H1 (cell line): ENCODE measurements around the gene GALNT17. TPM values are rescaled to one million over a fixed set of nuclear protein-coding genes. Genes with fewer than 3 reads are reported as not detected.

Experiments
- CTCF ChIA-PET: fragments of 300-600 bp; sonication (Branson Sonifier 250); formaldehyde crosslinking; loops from one replicate; lab custom pipeline; 2021; ENCODE audit not compliant: partially characterized antibody; lab: Charles Lee
- POLR2A ChIA-PET: fragments of 300-600 bp; sonication (Branson Sonifier 250); formaldehyde crosslinking; loops from one replicate; lab custom pipeline; 2021; ENCODE audit warnings: inconsistent platforms; ENCODE audit not compliant: partially characterized antibody; lab: Charles Lee
- DNase-seq, 2 experiments: peaks; one replicate each; pipeline versions ENCODE4 v3.0.0 to v3.0.0-alpha.2; 2010 to 2022; ENCODE audit warnings: low spot score in 2 of 2, low read depth in 1 of 2, mixed read lengths in 1 of 2
- FAIRE-seq: peaks from 2 replicates; lab custom pipeline; 2011; peaks lifted over from hg19 to GRCh38; lab: Jason Lieb, UNC
- H2AFZ ChIP-seq: 2 replicates; pipeline ENCODE4 v1.8.1; 2012; ENCODE audit warnings: low read length, inconsistent platforms
- H2AK5ac ChIP-seq: 2 replicates; pipeline ENCODE4 v1.6.1; 2013; ENCODE audit warnings: low read depth, low read length
- H2BK120ac ChIP-seq: replicated peaks from 2 replicates; pipeline ENCODE3; 2013; ENCODE audit warnings: low read depth, low read length, inconsistent platforms
- H2BK12ac ChIP-seq: 2 replicates; pipeline ENCODE4 v1.6.1; 2013; ENCODE audit warnings: low read depth, low read length
- H2BK15ac ChIP-seq: 2 replicates; pipeline ENCODE4 v1.6.1; 2013; ENCODE audit warnings: low read length
- H2BK20ac ChIP-seq: 2 replicates; pipeline ENCODE4 v1.6.1; 2013; ENCODE audit warnings: low read length
- H2BK5ac ChIP-seq: 2 replicates; pipeline ENCODE4 v1.6.1; 2013; ENCODE audit warnings: low read depth, low read length
- H3K14ac ChIP-seq: 2 replicates; pipeline ENCODE4 v1.6.1; 2013; ENCODE audit warnings: inconsistent platforms; ENCODE audit not compliant: insufficient read length
- H3K18ac ChIP-seq: 2 replicates; pipeline ENCODE4 v1.6.1; 2013; ENCODE audit warnings: low read length; ENCODE audit errors: extremely low read depth
- H3K23ac ChIP-seq: 2 replicates; pipeline ENCODE4 v1.6.1; 2013; ENCODE audit warnings: inconsistent platforms; ENCODE audit not compliant: insufficient read length
- H3K23me2 ChIP-seq: 2 replicates; pipeline ENCODE4 v1.6.1; 2013; ENCODE audit warnings: low read depth, low read length
- H3K27ac ChIP-seq: 2 replicates; pipeline ENCODE4 v1.6.1; 2011; ENCODE audit warnings: low read depth, low read length, inconsistent platforms
- H3K27me3 ChIP-seq, 4 experiments: replicated peaks in 1 of 4; 1 replicate in 1 of 4; 2 replicates in 3 of 4; pipeline versions ENCODE4 v1.6.1 to v1.8.1; 2011 to 2013; ENCODE audit warnings: low read length in 3 of 4, mild to moderate bottlenecking in 3 of 4, inconsistent platforms in 2 of 4, mixed read lengths in 2 of 4, moderate library complexity in 1 of 4; ENCODE audit not compliant: control insufficient read depth in 3 of 4, insufficient read depth in 3 of 4; ENCODE audit errors: extremely low read depth in 1 of 4
- H3K36me3 ChIP-seq, 4 experiments: 2 replicates each; pipeline versions ENCODE4 v1.6.1 to v1.8.1; 2011 to 2013; ENCODE audit warnings: mild to moderate bottlenecking in 4 of 4, low read length in 3 of 4, moderate library complexity in 2 of 4, control low read depth in 1 of 4, inconsistent platforms in 1 of 4; ENCODE audit not compliant: insufficient read depth in 4 of 4, control insufficient read depth in 2 of 4
- H3K4ac ChIP-seq: replicated peaks from 2 replicates; pipeline ENCODE3; 2013; ENCODE audit warnings: low read length, low read depth, mixed read lengths, inconsistent platforms; ENCODE audit not compliant: insufficient read length
- H3K4me1 ChIP-seq, 4 experiments: replicated peaks in 1 of 4; 1 replicate in 1 of 4; 2 replicates in 3 of 4; pipeline versions ENCODE4 v1.6.1 to v1.8.1; 2011 to 2013; ENCODE audit warnings: low read length in 3 of 4, inconsistent platforms in 2 of 4, mixed read lengths in 1 of 4; ENCODE audit not compliant: insufficient read depth in 4 of 4, control insufficient read depth in 3 of 4
- H3K4me2 ChIP-seq, 2 experiments: 2 replicates each; pipeline versions ENCODE4 v1.6.1 to v1.8.1; 2011 to 2013; ENCODE audit warnings: low read depth in 2 of 2, low read length in 2 of 2, control low read depth in 1 of 2, inconsistent platforms in 1 of 2, mild to moderate bottlenecking in 1 of 2; ENCODE audit not compliant: insufficient read depth in 1 of 2
- H3K4me3 ChIP-seq, 4 experiments: fragments of 200-600, 300-600 bp in 1 of 4; sonication (generic), shearing (Covaris generic), sonication (Bioruptor Twin) in 1 of 4; 2 replicates each; pipeline versions ENCODE4 v1.5.1 to v1.8.1; 2011 to 2016; ENCODE audit warnings: low read length in 4 of 4, low read depth in 3 of 4, control low read depth in 2 of 4, inconsistent platforms in 2 of 4, mild to moderate bottlenecking in 2 of 4, mixed read lengths in 1 of 4, moderate library complexity in 1 of 4; ENCODE audit not compliant: insufficient read depth in 2 of 4; ENCODE audit errors: extremely low read depth in 1 of 4
- H3K56ac ChIP-seq: replicated peaks from 2 replicates; pipeline ENCODE3; 2013; ENCODE audit warnings: low read depth, mild to moderate bottlenecking, mixed read lengths, low read length, inconsistent platforms; ENCODE audit not compliant: insufficient read length
- H3K79me1 ChIP-seq: 2 replicates; pipeline ENCODE4 v1.6.1; 2013; ENCODE audit warnings: low read depth, low read length, control low read depth
- H3K79me2 ChIP-seq, 2 experiments: 2 replicates each; pipeline versions ENCODE4 v1.6.1 to v1.8.1; 2012 to 2013; ENCODE audit warnings: low read length in 2 of 2, mild to moderate bottlenecking in 2 of 2, inconsistent platforms in 1 of 2; ENCODE audit not compliant: insufficient read depth in 2 of 2, control insufficient read depth in 1 of 2
- H3K9ac ChIP-seq, 4 experiments: replicated peaks in 1 of 4; 1 replicate in 1 of 4; 2 replicates in 3 of 4; pipeline versions ENCODE4 v1.6.1 to v1.8.1; 2011 to 2013; ENCODE audit warnings: low read depth in 3 of 4, low read length in 3 of 4, control low read depth in 2 of 4, mild to moderate bottlenecking in 2 of 4, moderate library complexity in 2 of 4, inconsistent platforms in 1 of 4; ENCODE audit errors: extremely low read depth in 1 of 4
- H3K9me3 ChIP-seq, 2 experiments: 2 replicates each; pipeline versions ENCODE4 v1.6.1 to v1.8.1; 2012 to 2013; ENCODE audit warnings: mild to moderate bottlenecking in 2 of 2, moderate library complexity in 2 of 2, control low read depth in 1 of 2, inconsistent platforms in 1 of 2, low read depth in 1 of 2, low read length in 1 of 2, mixed read lengths in 1 of 2; ENCODE audit not compliant: insufficient read depth in 2 of 2
- H4K20me1 ChIP-seq, 2 experiments: replicated peaks in 1 of 2; 2 replicates each; pipeline versions ENCODE3 to v1.8.1; 2011 to 2013; ENCODE audit warnings: inconsistent platforms in 2 of 2, low read length in 2 of 2, mild to moderate bottlenecking in 1 of 2; ENCODE audit not compliant: insufficient read depth in 2 of 2, control insufficient read depth in 1 of 2
- H4K5ac ChIP-seq: 2 replicates; pipeline ENCODE4 v1.6.1; 2013; ENCODE audit warnings: low read length, low read depth, mixed read lengths, inconsistent platforms; ENCODE audit not compliant: insufficient read length
- H4K8ac ChIP-seq: 2 replicates; pipeline ENCODE4 v1.8.0; 2013; ENCODE audit warnings: mild to moderate bottlenecking, moderate library complexity, low read length, inconsistent platforms; ENCODE audit not compliant: insufficient read depth; ENCODE audit errors: extremely low read depth
- H4K91ac ChIP-seq: replicated peaks from 2 replicates; pipeline ENCODE3; 2013; ENCODE audit warnings: low read length, mixed read lengths, inconsistent platforms; ENCODE audit not compliant: insufficient read length
- ATF2 ChIP-seq: IDR thresholded peaks from 2 replicates; pipeline ENCODE4 v1.6.1; 2012; ENCODE audit warnings: low read length, inconsistent platforms
- CREB1 ChIP-seq: IDR thresholded peaks from 2 replicates; pipeline ENCODE4 v1.6.1; 2012; ENCODE audit warnings: inconsistent platforms
- HDAC6 ChIP-seq: IDR thresholded peaks from one replicate; pipeline ENCODE4 v1.7.1; 2012; ENCODE audit warnings: low read depth, mild to moderate bottlenecking, inconsistent platforms, low read length, moderate library complexity
- KDM5A ChIP-seq: fragments of 200-600 bp; IDR thresholded peaks from 2 replicates; pipeline ENCODE4 v1.7.1; 2012; ENCODE audit warnings: mild to moderate bottlenecking, low read length, inconsistent platforms, mixed read lengths
- MAX ChIP-seq: IDR thresholded peaks from 2 replicates; pipeline ENCODE4 v1.6.1; 2012; ENCODE audit warnings: inconsistent platforms
- SAP30 ChIP-seq: fragments of 300-600 bp; sonication (generic); IDR thresholded peaks from 2 replicates; pipeline ENCODE4 v1.7.1; 2012; ENCODE audit warnings: low read length, moderate library complexity, mild to moderate bottlenecking, inconsistent platforms; ENCODE audit not compliant: insufficient read depth, insufficient replicate concordance
- SIX5 ChIP-seq: IDR thresholded peaks from 2 replicates; pipeline ENCODE4 v1.6.1; 2011; ENCODE audit warnings: mild to moderate bottlenecking, low read depth, low read length
- SP4 ChIP-seq: IDR thresholded peaks from 2 replicates; pipeline ENCODE4 v1.6.1; 2012; ENCODE audit warnings: low read length, inconsistent platforms
- TCF12 ChIP-seq: IDR thresholded peaks from 2 replicates; pipeline ENCODE4 v1.6.1; 2011; ENCODE audit warnings: low read depth, mild to moderate bottlenecking, low read length
- WGBS, 2 experiments: shearing (Covaris generic) in 1 of 2; methylation state at CpG; one replicate each; pipeline versions ENCODE4 v1.1.6 to v1.1.7; 2013 to 2015; ENCODE audit warnings: low lambda C conversion rate in 2 of 2, mixed read lengths in 2 of 2, inconsistent platforms in 1 of 2, low coverage in 1 of 2, missing lambda C conversion rate in 1 of 2; ENCODE audit not compliant: insufficient replicate concordance in 2 of 2, insufficient coverage in 1 of 2, insufficient read length in 1 of 2; ENCODE audit errors: extremely low coverage in 1 of 2, missing lambda C conversion rate in 1 of 2; 5-methylcytosine and 5-hydroxymethylcytosine counted together
- polyA plus RNA-seq, 7 experiments: library from polyadenylated mRNA; depleted of rRNA in 3 of 7; stranded (reverse) in 5 of 7; unstranded in 2 of 7; fragments of >200 nt in 5 of 7; fragments of 200-250 nt in 2 of 7; gene quantifications; 1 replicate in 5 of 7; 2 replicates in 1 of 7; 4 replicates in 1 of 7; pipeline versions ENCODE4 v1.2.1 to v1.2.3, GENCODE V29; 2011 to 2013; ENCODE audit warnings: missing spikeins in 2 of 7, mixed read lengths in 2 of 7
- total RNA-seq: library from RNA; stranded (reverse); fragmentation: NEBNext Ultra II Directional; extraction: Animal tissue kit (Norgen Biotek cat#: 25700); gene quantifications from 2 replicates; pipeline ENCODE4 v1.2.1, GENCODE V29; 2021

GALNT17 gene
- total and polyA plus RNA-seq, 2 of the 8 experiments (the other 6 are each of a cell fraction or from before 2014, with no cell fraction given), result 37.7 to 47.0 TPM

- Histone ChIP-seq H3K4me2 (no peak overlapping the region), H3K23ac (no peak overlapping the region), H4K20me1 (no peaks in the 10 kb centered on the region), H3K9me3 (peaks cover 0 to 4% of the 10 kb centered on the region in 2 experiments; a peak in 2 of 4 replicates), H3K27ac (no peak overlapping the region), H3K27me3 (no peaks in the 10 kb centered on the region), H3K18ac (no peak overlapping the region), H3K14ac (no peak overlapping the region), H3K23me2 (no peaks in the 10 kb centered on the region), H2BK20ac (no peak overlapping the region), H2BK120ac (no peak overlapping the region), H3K4me1 (no peaks in the 10 kb centered on the region), H3K36me3 (peaks cover 0 to 4% (median 0%) of the 10 kb centered on the region in 4 experiments; a peak in 1 of 8 replicates), H2AFZ (no peak overlapping the region), H4K8ac (no peak overlapping the region), H3K56ac (no peak overlapping the region), H3K4ac (no peak overlapping the region), H4K91ac (no peak overlapping the region), H2AK5ac (no peak overlapping the region), H3K79me1 (no peaks in the 10 kb centered on the region), H2BK5ac (no peak overlapping the region), H2BK12ac (no peak overlapping the region), H3K4me3 (no peak overlapping the region), H3K79me2 (no peaks in the 10 kb centered on the region), H2BK15ac (no peak overlapping the region), H3K9ac (no peak overlapping the region), H4K5ac (no peak overlapping the region)
- DNase-seq, result no peak
- WGBS, 2 experiments, result 96% methylated on average over 3 of the region's 3 CpGs; no CpG with 5 or more reads in 1 of the 2 experiments
- no peak for FAIRE-seq
- POLR2A ChIA-PET, result no interaction called here
- CTCF ChIA-PET, result no interaction called here
- TF ChIP-seq TCF12 (no peak), KDM5A (no peak), ATF2 (no peak), SIX5 (no peak), MAX (no peak), SAP30 (no peak), CREB1 (no peak), HDAC6 (no peak), SP4 (no peak)
These were observed 574.1 kb downstream of the GALNT17 start for GRCh38 chr7:71705901-71706596.
